HS-5 (cell line): ENCODE results near the gene PCDH15.

Experiments
- DNase-seq: peaks from one replicate; pipeline ENCODE4 v3.0.0-alpha.2; 2012; ENCODE audit warnings: low read depth

The PCDH15 gene

DNA sequence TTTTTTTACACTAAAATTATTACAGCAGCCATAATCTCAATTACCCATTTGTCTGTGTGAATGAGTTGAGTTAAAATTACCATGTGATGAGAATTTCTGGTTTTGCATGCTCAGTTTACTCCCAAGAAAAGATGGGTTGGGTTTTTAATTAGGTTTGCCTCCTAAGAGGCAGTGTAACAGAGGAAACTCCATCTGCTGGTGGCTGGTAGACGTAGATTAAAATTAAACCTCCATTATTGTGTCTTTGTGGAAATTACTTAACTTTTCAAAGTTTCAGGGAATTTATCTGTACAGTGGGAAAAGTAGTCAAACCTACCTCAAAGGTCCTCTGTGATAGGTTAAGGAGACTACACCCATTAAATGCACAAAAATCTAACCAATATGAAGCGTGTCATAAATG, 954.2 kb downstream of the PCDH15 start:
- DNase-seq = no peak

DNA sequence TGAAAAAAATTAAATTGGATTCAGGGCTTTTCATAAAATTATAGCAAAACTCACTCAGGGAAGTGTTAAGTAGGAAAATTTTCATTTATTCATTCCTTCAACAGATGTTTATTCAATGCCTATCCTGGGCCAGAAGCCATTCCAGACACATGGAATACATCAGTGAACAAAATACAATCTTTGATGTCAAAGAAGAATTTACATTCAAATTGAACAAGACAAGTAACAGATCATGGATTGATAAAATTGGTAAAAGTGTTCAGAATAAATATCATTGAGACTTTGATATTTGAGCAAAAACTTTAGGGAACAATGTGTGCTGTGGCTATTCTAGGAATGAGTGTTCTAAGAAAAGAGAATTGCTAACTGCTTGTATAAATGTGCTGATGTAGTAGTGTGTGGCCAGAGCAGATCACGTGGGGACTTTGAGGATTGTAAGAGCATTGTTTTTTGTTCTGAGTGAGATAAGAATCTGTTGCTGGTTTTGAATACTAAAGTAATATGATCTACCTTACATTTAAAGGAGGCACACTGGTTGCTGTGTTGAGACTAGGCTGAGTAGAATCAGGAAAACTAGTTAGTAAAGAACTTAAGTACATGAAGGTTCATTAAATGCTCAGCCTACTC, 957.2 kb downstream of the PCDH15 start:
- DNase-seq = no peak

DNA sequence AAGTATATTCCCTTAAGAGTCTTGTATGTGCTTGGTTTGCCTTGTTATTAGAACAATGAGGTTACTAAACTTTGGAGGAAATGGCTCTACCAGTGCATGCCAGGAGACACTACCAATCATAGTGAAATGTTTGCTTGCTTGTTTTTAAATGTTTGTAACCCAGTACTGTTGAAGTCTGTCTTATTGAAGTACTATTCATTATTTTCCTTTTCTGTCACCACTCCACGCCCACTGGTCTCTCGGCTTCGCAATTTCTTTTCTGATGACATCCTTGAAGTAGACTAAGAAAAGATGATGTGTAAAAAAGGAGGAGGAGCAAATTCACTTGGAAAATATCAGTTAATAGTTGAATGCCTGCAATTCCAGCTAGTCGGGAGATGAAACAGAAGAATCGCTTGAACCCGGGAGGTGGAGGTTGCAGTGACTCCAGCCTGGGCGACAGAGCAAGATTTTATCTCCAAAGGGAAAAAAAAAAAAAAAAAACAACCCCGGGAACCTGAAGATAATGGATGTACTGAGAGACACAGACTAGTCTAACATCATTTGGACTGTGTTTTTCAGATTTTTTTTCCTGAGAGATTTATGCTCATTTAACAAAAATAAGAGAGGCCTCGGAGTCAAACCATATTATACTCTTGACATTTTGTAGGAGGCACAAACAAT, 959.4 kb downstream of the PCDH15 start:
- no peak for DNase-seq

DNA sequence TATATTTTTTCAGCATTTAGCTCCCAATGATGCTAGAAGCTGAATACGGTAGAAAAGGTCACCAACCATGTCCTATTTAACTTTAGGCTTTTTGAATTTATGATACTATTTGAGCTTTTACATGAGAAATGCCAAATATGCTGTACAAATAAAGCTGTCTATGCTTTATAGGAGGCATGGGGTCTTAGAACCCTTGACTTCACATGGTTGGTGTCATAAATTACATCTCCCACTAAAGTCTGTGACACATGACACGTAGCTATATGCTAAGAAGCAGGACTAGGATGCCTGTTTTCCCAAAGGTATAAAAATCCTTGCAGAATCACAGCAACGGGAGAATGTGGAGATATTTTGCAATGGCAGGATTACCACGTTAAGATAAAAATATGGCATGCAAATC, 960.4 kb downstream of the PCDH15 start:
- no peak for DNase-seq

DNA sequence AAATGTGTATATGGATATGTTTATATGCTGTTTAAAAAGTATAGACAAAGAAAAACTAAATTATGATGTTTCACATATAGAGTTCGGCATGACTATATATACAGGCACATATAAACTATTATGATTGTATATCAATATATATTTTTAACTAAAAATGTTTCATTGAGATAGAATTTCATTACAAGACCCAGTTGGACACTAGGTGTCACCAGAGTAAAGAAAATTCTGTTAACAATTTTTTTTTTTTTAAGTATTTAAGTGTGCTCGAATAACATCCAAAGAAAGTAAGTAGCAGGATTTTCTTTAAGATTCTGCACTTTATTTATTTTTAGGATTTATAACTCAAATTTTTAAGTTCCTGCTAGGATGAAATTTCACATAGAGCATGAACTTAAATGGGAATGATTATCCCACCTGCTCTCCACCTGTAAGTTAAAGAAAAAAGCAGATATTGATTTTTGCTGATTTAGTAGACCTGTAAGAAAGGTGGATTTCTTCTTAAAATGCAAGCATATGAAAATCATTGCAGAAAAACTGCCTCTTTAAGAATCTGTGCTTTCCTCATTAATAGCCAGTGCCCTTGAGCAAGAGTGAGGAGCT, 961.5 kb downstream of the PCDH15 start:
- DNase-seq = no peak

DNA sequence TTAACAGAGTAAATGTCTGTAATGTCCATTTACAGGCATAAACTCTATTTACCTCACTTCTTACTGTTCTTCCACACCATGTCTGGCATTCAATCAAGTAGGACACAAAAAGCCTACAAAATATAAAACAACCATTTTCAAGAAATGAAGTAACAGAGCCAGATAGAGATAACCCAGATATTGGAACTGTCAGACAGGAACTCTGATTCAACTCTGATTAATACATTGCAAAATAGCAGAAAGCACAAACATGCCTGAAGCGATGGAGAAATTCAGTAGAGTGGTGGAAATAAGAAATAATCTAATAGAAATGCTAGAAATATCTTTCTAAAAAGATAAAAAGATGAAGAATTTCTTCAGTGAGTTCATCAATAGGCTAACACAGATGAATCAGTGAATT, 964.4 kb downstream of the PCDH15 start:
- DNase-seq = no peak

DNA sequence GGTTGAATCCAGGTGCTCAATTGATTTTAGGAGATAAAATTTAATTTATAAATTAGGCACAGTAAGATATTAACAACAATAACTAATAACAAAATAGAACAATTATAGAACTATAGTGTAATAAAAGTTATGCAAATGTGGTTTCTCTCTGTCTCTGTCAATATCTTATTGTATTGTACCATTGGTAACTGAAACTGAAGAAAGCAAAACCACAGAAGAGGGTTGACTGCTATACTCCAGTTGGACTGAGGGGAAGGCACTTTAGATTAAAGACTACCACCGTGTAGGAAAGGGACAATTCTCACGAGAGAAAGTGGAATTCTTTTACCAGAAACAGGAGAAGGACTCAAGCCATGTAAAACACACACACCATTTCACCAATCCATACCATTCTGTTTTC, 967.1 kb downstream of the PCDH15 start:
- no peak for DNase-seq

DNA sequence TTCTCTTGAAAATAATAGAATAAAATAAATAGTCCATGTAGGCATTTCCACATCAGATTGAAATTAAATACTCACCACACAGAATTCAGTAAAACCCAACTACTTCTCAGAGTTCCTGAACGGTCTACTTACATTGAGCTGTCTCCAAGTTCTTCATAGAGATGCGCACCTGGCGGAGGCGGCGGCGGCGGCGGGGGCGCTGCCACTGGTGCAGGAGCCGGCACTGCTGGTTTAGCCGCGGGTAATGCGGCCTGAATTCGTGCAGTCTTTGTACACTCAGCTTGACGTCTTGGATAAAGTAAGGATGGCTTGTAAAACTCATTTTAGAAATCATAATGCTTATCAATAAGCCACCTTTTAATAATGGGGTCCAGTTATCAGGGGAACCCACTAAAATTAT, 973.8 kb downstream of the PCDH15 start:
- DNase-seq = no peak

DNA sequence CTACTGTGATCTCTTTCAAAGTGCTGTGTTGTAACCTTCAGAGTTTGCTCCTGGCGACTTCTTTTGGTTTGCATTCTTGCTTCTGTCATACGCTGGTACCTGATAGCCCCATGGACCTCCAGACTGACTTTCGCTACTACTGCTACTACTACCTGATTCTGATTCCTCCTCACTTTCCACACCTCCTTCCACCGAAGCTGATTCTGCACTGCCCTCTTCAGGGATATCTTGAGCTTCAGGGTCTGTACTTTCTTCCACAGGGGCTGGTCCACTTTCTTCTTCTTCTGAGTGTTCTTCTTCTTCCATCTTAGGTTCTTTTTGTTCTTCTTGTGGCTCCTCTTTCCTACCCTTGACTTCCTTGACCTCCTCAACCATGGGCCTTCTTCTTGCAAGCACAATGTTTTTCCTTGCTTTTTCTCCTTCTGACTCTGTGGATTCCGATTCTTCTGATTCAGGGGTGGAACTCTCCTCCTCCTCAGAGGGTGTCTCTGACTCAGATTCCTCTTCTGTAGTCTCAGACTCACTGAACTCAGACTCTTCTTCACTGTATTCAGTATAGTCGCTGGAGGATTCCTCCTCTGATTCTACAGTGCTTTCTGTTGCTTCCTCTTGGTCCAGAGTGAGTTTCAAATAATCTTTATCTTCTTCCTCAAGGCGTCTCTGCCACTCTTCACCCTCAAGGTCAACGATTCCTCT, 992.2 kb downstream of the PCDH15 start:
- no peak for DNase-seq

DNA sequence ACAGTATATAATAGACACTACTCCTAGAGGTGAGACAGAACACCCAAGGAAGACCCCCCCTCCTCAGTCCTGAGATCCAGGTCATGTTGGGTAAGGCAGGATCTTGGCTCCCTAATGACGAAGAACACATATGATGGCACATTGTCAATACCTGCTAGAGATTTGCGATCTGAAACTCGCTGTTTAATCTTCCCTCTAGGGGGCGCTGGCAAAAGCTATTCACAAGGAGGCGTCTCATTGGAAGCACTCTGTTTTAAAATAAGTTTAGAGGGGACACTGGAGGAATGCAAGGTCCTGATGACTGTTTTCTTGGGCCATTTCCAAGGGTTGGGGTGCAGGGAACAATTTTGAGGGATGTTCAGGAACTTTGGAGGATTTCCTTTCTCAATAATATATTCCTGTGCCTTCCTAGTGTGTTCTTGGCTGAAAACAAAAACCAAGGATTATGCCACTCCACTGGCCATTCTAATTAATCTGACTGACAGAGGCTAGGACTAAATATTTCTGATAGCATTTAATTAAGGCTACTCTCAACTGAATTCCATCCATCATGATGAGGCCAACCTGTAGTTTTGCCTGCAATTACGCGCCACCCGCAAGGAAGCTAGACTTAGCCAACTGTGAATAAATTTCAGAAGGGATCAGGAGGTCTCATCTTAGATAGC, 1014.7 kb downstream of the PCDH15 start:
- DNase-seq = no peak

DNA sequence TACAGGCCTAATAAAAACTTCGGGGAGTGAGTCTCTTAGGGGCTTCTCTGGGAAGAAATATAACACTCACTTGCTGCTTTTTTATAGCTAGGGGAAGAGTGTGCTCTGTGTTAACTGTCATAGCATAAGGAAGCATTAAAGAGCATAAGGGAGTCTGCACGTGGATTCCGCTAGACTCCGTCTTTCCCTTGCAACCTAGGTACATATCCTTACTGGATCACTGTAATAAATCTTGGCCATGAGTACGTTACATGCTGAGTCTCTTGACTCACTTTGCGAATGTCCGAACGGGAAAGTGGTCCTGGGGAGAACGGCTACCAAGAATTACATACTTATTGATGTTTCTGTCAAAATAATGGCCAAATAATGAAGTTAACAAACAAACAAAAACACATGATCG, 1029.3 kb downstream of the PCDH15 start:
- no peak for DNase-seq

DNA sequence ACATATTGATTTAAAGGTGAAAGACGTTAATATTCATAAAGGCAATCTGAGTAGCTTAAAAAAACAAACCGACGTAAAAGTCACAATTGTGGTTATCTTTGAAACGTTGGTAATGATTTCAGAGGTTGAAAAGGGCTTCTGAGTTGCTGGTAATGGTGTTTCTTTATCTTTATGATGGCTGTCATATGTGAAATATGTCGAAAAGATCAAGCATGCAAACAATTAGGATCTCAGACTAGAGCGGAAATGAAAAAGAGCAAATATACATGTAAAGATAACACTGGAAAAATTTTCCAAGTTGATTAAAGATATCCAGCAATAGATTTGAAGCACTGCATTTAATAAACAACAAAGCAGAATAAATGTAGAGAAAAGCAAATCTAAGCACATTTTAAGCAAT, 1030.1 kb downstream of the PCDH15 start:
- DNase-seq = no peak

DNA sequence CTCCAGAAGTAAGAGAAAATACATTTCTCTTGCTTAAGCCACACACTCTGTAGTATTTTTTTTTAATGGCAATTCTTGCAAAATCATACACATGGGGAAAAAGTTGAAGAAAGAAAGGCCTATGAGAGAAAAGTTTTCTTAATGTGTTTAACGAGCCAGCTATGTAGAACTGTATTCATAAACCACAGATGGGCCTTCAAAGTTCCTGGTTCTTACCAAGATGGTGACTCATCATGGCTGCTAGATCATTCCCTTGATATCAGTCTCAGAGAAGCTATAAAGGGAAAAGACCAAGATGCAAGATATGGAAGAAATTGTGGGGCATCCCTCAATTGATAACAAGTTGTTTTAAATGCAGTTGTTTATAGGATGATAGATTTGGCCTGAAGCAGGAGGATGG, 1035.7 kb downstream of the PCDH15 start:
- peak; percentile 34 for DNase-seq

DNA sequence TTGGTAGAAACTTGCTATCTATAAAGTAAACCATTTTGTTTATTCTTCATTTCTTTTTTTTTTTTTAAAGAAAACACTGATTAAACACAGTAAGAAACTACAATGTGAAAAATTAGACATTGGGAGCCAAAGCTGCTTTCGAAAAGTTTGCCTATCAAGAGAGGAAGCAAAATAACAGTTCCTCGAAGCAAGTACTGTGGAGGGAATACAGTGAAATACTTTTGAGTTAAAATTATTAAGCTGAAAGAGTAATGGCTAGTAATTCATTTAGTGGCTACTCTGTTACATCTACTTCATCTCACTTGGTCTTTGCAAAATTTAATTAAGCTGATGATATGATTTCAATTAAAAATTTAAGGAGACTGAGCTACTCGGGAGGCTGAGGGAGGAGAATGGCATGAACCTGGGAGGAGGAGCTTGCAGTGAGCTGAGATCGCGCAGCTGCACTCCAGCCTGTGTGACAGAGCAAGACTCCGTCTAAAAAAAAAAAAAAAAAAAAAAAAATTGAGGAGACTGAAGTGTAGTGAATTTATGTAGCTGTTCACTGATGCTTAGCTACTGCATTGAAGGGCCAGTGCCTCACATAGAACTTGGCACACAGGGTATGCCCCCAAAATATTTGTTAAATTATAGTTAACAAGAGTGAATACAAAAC, 1046.3 kb downstream of the PCDH15 start:
- DNase-seq = peak; percentile 6
